Common myeloid progenitor, CD34-positive (primary cell): Measurements from ENCODE around the gene SLC2A3.
"Not testable (repeated sequence)": the region's sequence is repeated elsewhere in the genome, so short reads cannot be mapped to it uniquely, and the experiment has no call there.

Experiments used
- CTCF ChIA-PET: fragments of 350-600 bp; sonication (Branson Sonifier 250); formaldehyde crosslinking; loops from one replicate; lab custom pipeline; 2021; ENCODE audit warnings: antibody characterized with exemption; lab: Charles Lee
- POLR2A ChIA-PET: fragments of 350-600 bp; sonication (Branson Sonifier 250); formaldehyde crosslinking; loops from one replicate; lab custom pipeline; 2021; ENCODE audit warnings: antibody characterized with exemption; lab: Charles Lee
- DNase-seq, 3 donors: peaks; one replicate each; pipeline versions ENCODE4 v3.0.0 to v3.0.0-alpha.2; 2013
- H3K27ac ChIP-seq, 2 experiments: 1 replicate in 1 of 2; 2 replicates in 1 of 2; pipeline ENCODE4 v1.7.0; 2013; ENCODE audit warnings: inconsistent platforms in 2 of 2, low read length in 2 of 2, mild to moderate bottlenecking in 2 of 2, low read depth in 1 of 2, moderate library complexity in 1 of 2; ENCODE audit not compliant: severe bottlenecking in 2 of 2, insufficient read depth in 1 of 2, poor library complexity in 1 of 2
- H3K27me3 ChIP-seq, 5 experiments: replicated peaks in 2 of 5; 1 replicate in 3 of 5; 2 replicates in 2 of 5; pipeline versions ENCODE4 v1.6.1 to v1.7.0; 2013; ENCODE audit warnings: low read length in 4 of 5, mild to moderate bottlenecking in 2 of 5, moderate library complexity in 2 of 5, inconsistent platforms in 1 of 5; ENCODE audit not compliant: insufficient read depth in 5 of 5, control insufficient read depth in 4 of 5
- H3K36me3 ChIP-seq, 4 experiments: 1 replicate in 2 of 4; 2 replicates in 2 of 4; pipeline versions ENCODE4 v1.6.1 to v1.7.0; 2013; ENCODE audit warnings: low read length in 3 of 4, control low read depth in 1 of 4, mild to moderate bottlenecking in 1 of 4; ENCODE audit not compliant: control insufficient read depth in 4 of 4, insufficient read depth in 4 of 4
- H3K4me1 ChIP-seq, 4 experiments: 1 replicate in 3 of 4; 2 replicates in 1 of 4; pipeline versions ENCODE4 v1.6.1 to v1.7.1; 2013; ENCODE audit warnings: low read length in 3 of 4, mild to moderate bottlenecking in 3 of 4, control low read depth in 1 of 4, inconsistent platforms in 1 of 4, moderate library complexity in 1 of 4; ENCODE audit not compliant: control insufficient read depth in 4 of 4, insufficient read depth in 4 of 4; ENCODE audit errors: control extremely low read depth in 1 of 4
- H3K4me3 ChIP-seq, 7 experiments: 1 replicate in 4 of 7; 2 replicates in 3 of 7; pipeline versions ENCODE4 v1.5.1 to v1.7.0; 2013; ENCODE audit warnings: mild to moderate bottlenecking in 7 of 7, low read length in 6 of 7, moderate library complexity in 6 of 7, inconsistent platforms in 2 of 7, low read depth in 2 of 7, control low read depth in 1 of 7; ENCODE audit not compliant: insufficient read depth in 4 of 7, control insufficient read depth in 1 of 7; ENCODE audit errors: extremely low read depth in 1 of 7
- H3K9me3 ChIP-seq, 5 experiments: 1 replicate in 4 of 5; 2 replicates in 1 of 5; pipeline versions ENCODE4 v1.6.1 to v1.7.1; 2013; ENCODE audit warnings: low read length in 4 of 5, mild to moderate bottlenecking in 2 of 5, inconsistent platforms in 1 of 5, low read depth in 1 of 5, moderate library complexity in 1 of 5; ENCODE audit not compliant: control insufficient read depth in 4 of 5, insufficient read depth in 2 of 5; ENCODE audit errors: control extremely low read depth in 1 of 5
- whole genome bisulfite sequencing: methylation state at CpG from one replicate; pipeline ENCODE4 v1.1.5; 2013; ENCODE audit not compliant: insufficient coverage; 5-methylcytosine and 5-hydroxymethylcytosine counted together

The SLC2A3 gene

DNA sequence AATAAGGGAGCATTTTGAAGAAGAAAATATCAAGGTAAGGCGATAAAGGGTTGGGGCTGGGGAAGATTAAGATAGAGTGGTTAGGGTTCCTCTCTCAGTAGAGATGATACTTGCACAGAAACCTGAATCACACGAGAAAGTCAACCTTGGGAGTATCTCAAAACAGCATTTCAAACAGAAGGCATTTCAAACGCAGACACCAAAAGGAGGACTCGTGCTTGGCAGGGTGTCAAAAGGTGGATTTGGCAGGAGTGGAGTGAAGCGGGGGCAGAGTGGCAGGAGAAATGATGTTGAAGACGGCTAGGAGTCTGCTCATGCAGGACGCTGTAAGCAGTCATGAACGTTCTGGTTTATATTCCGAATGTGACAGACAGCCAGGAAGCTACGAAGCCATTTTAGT, 18.4 kb upstream of the SLC2A3 start:
- CTCF ChIA-PET, H3K27me3 ChIP-seq, POLR2A ChIA-PET, H3K4me3 ChIP-seq, H3K27ac ChIP-seq, H3K9me3 ChIP-seq, DNase-seq, H3K36me3 ChIP-seq: not testable (repeated sequence)
- peaks cover 8 to 27% (median 15%) of the 10 kb centered on the region in 4 experiments for H3K4me1 ChIP-seq
- 100% methylated on average over 1 of the region's 10 CpGs for WGBS

DNA sequence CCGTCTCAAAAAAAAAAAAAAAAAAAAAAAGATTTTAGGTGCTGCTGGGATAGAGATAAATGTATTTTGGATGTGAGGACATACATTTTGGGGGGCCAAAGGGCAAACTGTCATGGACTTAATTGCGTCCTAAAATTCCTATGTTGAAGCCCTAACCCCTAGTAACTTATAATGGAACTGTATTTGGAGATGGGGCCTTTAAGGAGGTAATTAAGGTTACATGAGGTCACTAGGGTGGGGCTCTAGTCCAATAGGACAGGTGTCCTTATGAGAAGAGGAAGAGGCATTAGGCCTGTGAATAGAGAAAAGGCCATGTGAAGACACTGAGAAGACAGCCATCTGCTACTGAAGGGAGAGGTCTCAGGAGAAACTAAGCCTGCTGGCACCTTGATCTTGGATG, 17.9 kb upstream of the SLC2A3 start:
- DNase-seq, H3K4me3 ChIP-seq, H3K9me3 ChIP-seq, H3K27ac ChIP-seq, H3K36me3 ChIP-seq, H3K27me3 ChIP-seq, CTCF ChIA-PET, POLR2A ChIA-PET: not testable (repeated sequence)
- peaks cover 4 to 27% (median 15%) of the 10 kb centered on the region in 4 experiments for H3K4me1 ChIP-seq
- WGBS = 100% methylated on average over 1 of the region's 2 CpGs

DNA sequence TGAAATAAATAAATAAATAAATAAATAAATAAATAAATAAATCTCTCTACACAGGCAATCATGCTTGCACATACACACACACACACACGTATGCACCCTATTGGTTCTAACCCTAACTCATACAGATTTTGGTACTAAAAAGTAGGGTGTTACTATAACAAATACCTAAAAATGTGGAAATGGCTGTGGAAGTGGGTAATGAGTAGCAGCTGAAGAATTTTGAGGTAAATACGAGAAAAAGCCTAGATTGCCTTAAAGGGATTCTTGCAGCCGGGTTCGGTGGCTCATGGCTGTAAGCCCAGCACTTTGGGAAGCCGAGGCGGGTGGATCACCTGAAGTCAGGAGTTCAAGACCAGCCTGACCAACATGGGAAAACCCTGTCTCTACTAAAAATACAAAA, 15.7 kb upstream of the SLC2A3 start:
- POLR2A ChIA-PET = no interaction called here
- no peak for DNase-seq
- no peaks in the 10 kb centered on the region for H3K36me3 ChIP-seq
- H3K4me3 ChIP-seq = no peak overlapping the region
- no peaks in the 10 kb centered on the region for H3K27me3 ChIP-seq
- WGBS = 100% methylated on average over 5 of the region's 6 CpGs
- CTCF ChIA-PET = no interaction called here
- peaks cover 7 to 24% (median 12%) of the 10 kb centered on the region in 4 experiments for H3K4me1 ChIP-seq
- no peak overlapping the region for H3K27ac ChIP-seq
- no peaks in the 10 kb centered on the region for H3K9me3 ChIP-seq

DNA sequence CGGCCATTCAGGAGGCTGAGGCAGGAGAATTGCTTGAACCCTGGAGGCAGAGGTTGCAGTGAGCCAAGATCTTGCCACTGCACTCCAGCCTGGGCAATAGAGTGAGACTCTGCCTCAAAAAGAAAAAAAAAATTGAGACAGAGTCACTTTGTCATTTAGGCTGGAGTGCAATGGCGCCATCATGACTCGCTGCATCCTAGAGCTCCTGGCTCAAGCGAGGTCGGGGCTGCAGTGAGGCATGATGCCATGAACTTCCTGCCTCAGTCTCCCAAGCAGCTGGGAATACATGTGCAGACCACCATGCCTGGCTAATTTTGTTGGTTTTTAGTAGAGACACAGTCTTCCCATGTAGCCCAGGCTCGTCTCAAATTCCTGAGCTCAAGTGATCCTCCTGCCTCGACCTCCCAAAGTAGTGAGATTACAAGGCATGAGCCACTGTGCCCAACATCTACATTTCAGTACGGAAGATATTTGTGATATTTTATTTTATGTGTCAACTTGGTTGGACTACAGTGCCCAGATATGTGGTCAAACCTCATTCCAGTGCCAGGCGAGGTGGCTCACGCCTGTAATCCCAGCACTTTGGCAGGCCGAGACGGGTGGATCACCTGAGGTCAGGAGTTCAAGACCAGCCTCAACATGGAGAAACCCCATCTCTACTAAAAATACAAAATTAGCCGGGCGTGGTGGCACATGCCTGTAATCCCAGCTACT, 14.4 kb upstream of the SLC2A3 start:
- H3K27me3 ChIP-seq, H3K27ac ChIP-seq, CTCF ChIA-PET, H3K4me3 ChIP-seq, DNase-seq, H3K36me3 ChIP-seq, H3K9me3 ChIP-seq, POLR2A ChIA-PET: not testable (repeated sequence)
- WGBS = 100% methylated on average over 7 of the region's 14 CpGs
- peaks cover 7 to 24% (median 12%) of the 10 kb centered on the region in 4 experiments for H3K4me1 ChIP-seq

DNA sequence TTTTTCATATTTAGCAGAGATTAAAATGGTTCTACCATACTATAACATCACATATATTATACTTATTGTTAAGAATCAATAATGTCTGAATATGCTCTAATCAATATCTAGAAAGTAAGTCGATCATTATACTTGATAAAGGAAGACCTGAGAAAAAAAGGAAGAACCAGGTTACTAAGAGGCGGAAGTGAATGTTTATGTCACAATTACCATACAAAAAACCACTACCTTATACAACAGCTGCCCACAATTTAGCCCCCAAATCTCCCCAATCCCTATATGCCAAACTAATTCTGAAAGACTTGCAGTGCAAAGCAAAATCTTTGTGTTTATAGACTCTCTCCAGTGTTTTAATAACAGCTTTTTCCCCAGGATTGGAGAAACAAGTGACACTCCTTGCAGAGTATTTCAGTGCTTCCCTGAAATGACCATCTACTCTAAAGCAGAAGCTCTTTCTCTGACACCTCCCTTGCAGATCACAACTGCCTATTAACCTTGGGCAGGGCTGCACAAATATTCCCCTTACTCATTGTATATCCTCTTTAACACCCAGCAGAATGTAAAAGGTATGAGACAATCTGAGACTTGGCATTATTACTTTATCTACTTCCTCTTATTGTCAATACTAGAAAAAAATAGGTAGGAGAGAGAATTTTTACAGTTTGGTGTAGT, 12.7 kb upstream of the SLC2A3 start:
- H3K9me3 ChIP-seq = no peaks in the 10 kb centered on the region
- H3K4me1 ChIP-seq = peaks cover 7 to 24% (median 12%) of the 10 kb centered on the region in 4 experiments
- ChIA-PET CTCF (interaction anchor here (1.3 to 3.2 kb wide), 4 partner anchors 10 to 44 kb away, joined by 3 to 11 read pairs (median 6); partner anchors contain the start of gene SLC2A3), POLR2A (interaction anchor here (0.6 to 1.7 kb wide), 3 partner anchors 13 to 408 kb away, joined by 3 to 7 read pairs (median 4); partner anchors contain the start of gene SLC2A3)
- peak overlapping the region in 1 of 2 experiments; percentile 38 for H3K27ac ChIP-seq
- H3K27me3 ChIP-seq = no peaks in the 10 kb centered on the region
- DNase-seq = peak in 2 of 3 donors; percentile 69 to 81
- WGBS = no CpG with 5 or more reads among the region's 2 CpGs
- H3K36me3 ChIP-seq = no peaks in the 10 kb centered on the region
- no peak overlapping the region for H3K4me3 ChIP-seq

DNA sequence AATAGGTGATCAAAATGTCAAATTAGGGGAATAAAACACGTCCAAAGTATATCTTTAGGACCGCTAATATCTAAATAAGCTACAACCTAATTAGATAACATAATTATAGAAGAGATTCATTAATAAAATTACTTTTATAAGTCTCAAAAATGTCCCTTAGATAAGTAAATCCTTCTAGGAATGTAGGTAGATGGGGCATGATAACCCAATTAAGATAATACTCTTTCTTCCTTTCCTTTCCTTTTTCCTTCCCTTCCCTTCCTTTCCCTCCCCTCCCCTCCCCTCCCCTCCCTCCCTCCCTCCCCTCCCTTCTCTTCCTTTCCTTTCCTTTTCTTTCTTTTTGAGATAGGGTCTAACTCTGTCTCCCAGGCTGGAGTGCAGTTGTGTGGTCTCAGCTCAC, 11.0 kb upstream of the SLC2A3 start:
- POLR2A ChIA-PET = interaction anchor here (0.5 kb wide), 1 partner anchor 29 kb away, joined by 3 read pairs; no protein-coding TSS in a partner anchor

DNA sequence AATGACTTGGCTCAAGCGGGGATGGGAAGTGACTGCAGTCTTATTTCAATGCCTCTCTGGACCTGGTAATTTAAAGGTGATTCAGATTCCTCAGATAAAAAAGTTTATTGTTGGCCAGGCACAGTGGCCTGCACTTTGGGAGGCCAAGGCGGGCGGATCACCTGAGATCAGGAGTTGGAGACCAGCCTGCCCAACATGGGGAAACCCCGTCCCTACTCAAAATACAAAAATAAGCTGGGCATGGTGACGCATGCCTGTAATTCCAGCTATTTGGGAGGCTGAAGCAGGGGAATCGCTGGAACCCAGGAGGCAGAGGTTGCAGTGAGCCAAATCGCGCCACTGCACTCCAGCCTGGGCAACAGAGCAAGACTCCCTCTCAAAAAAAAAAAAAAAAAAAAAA, 8.8 kb upstream of the SLC2A3 start:
- H3K27me3 ChIP-seq, CTCF ChIA-PET, H3K36me3 ChIP-seq, H3K27ac ChIP-seq, DNase-seq, H3K4me3 ChIP-seq, H3K9me3 ChIP-seq, POLR2A ChIA-PET: not testable (repeated sequence)
- H3K4me1 ChIP-seq = peaks cover 7 to 18% (median 12%) of the 10 kb centered on the region in 4 experiments
- WGBS = 100% methylated on average over 2 of the region's 8 CpGs

More for the DNA sequence above, 11.0 kb upstream of the SLC2A3 start:
- CTCF ChIA-PET = interaction anchor here (2.3 to 3.2 kb wide), 2 partner anchors 9 to 13 kb away, joined by 9 to 11 read pairs; no protein-coding TSS in a partner anchor
- H3K36me3 ChIP-seq = no peaks in the 10 kb centered on the region
- no peaks in the 10 kb centered on the region for H3K9me3 ChIP-seq
- peaks cover 7 to 24% (median 12%) of the 10 kb centered on the region in 4 experiments for H3K4me1 ChIP-seq
- no peak overlapping the region for H3K4me3 ChIP-seq
- H3K27me3 ChIP-seq = no peaks in the 10 kb centered on the region
- no peak for DNase-seq
- H3K27ac ChIP-seq = no peak overlapping the region
- no CpG with 5 or more reads among the region's 2 CpGs for WGBS
